OCI-LY1 (cell line): ENCODE data around the gene FCRL5.

Experiments used
- CTCF ChIP-seq: fragments of 200-600 bp; sonication (generic), shearing (Covaris generic); IDR thresholded peaks from 2 replicates; pipeline ENCODE4 v1.5.1; 2017; ENCODE audit warnings: mild to moderate bottlenecking, antibody characterized with exemption, low read length, moderate library complexity, mixed read lengths
- EZH2 ChIP-seq: fragments of 200-600 bp; sonication (generic), shearing (Covaris generic); IDR thresholded peaks from 2 replicates; pipeline ENCODE4 v1.8.0; 2017; ENCODE audit warnings: borderline replicate concordance, mixed run types, mild to moderate bottlenecking, antibody characterized with exemption, low read length, moderate library complexity, mixed read lengths

GRCh38 chr1:157562515-157562914, 10.2 kb upstream of the FCRL5 start:
- no peak for TF ChIP-seq CTCF
- no peak for TF ChIP-seq EZH2
